ENCODE results near the gene NID1.

GRCh38 chr1:236041631-236042618, 23.0 kb downstream of the NID1 start:
- TF ChIP-seq EP300 (IDR thresholded peaks at IDR 0.05) (no peak), POLR2AphosphoS5 (IDR thresholded peaks at IDR 0.05) (no peak), POLR2A (IDR thresholded peaks at IDR 0.05) (no peak), CTCF (IDR thresholded peaks at IDR 0.05) (no peak)
